NCI-H1105 treated with DMSO at 0.1 percent for 48 hours (cell line): ENCODE measurements around the gene PCDHGC3.

ENCODE experiments used
- DNase-seq: peaks from one replicate; lab custom pipeline; 2025; lab: John Stamatoyannopoulos, UW

PCDHGC3 gene

GRCh38 chr5:141485321-141486055 lies 9.7 kb downstream of the PCDHGC3 start:
- no peak for DNase-seq

DNA sequence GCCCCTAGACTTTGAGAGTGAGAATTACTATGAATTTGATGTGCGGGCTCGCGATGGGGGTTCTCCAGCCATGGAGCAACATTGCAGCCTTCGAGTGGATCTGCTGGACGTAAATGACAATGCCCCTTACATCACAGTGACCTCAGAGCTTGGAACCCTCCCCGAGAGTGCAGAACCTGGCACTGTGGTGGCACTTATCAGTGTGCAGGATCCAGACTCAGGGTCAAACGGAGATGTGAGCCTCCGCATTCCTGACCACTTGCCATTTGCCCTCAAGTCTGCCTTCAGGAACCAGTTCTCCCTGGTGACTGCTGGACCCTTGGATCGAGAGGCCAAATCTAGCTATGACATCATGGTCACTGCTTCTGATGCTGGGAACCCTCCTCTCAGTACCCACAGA lies 10.3 kb downstream of the PCDHGC3 start:
- DNase-seq = no peak

GRCh38 chr5:141487131-141487530 lies 11.4 kb downstream of the PCDHGC3 start:
- DNase-seq = no peak

DNA sequence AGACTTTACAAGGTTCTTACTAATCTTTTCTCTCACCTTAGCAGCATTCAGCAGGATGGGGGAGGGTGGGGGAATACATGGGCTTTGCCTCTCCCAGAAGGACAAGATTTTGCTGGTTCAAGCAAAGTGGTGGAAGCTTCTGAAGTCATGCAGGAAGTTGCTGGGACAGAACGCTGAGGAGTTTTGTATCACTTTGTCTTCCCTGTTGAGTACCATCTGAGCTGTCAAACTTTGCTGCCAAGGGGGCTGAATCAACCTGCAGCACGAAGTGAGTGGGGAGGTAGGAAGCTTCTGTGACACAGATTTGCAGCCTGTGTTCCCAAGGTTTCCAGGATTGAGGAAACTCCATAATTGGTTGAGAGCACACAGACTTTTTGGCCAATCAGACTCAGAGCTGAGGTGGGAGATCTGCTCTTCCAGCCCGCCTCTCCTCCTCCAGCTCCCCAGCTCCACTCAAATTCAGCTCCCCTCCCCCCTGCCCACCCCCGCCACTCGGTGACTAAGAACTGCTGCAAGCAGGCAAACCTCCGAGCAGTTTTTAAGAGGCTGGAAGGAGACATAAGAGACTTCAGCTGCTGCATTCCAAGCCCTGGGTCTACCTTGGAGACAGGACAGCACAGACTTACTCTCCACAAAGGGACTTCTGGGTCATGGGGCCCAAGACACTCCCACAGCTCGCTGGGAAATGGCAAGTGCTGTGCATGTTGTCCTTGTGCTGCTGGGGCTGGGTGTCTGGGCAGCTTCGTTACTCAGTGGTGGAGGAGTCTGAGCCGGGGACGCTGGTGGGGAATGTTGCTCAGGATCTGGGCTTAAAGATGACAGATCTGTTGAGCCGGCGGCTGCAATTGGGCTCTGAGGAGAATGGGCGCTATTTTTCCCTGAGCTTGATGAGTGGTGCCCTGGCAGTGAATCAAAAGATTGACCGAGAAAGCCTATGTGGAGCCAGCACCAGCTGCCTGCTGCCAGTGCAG lies 13.1 kb downstream of the PCDHGC3 start, which contains the start of gene PCDHGC5:
PCDHGC5 (plus strand) TSS at position 491 of the 971 bp plus-strand sequence; CDS start at position 651, 160 bp downstream.
- no peak for DNase-seq

- DNase-seq = no peak
Measured at GRCh38 chr5:141489841-141490240, 14.1 kb downstream of the PCDHGC3 start.

DNA sequence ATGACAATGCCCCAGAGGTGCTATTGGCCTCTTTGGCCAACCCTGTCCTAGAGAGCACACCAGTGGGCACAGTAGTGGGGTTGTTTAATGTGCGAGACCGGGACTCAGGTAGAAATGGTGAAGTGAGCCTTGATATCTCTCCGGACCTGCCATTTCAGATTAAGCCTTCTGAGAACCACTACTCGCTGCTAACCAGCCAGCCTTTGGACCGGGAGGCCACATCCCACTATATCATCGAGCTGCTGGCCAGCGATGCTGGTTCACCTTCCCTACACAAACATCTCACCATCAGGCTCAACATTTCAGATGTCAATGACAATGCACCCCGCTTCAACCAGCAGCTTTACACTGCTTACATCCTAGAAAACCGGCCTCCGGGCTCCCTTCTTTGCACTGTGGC lies 14.5 kb downstream of the PCDHGC3 start:
- no peak for DNase-seq

DNA sequence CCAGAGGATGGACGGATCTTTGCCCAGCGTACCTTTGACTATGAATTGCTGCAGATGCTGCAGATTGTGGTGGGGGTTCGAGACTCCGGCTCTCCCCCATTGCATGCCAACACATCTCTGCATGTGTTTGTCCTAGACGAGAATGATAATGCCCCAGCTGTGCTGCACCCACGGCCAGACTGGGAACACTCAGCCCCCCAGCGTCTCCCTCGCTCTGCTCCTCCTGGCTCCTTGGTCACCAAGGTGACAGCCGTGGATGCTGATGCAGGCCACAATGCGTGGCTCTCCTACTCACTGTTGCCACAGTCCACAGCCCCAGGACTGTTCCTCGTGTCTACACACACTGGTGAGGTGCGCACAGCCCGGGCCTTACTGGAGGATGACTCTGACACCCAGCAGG lies 15.0 kb downstream of the PCDHGC3 start:
- no peak for DNase-seq

GRCh38 chr5:141491323-141492167 lies 15.8 kb downstream of the PCDHGC3 start:
- no peak for DNase-seq

DNA sequence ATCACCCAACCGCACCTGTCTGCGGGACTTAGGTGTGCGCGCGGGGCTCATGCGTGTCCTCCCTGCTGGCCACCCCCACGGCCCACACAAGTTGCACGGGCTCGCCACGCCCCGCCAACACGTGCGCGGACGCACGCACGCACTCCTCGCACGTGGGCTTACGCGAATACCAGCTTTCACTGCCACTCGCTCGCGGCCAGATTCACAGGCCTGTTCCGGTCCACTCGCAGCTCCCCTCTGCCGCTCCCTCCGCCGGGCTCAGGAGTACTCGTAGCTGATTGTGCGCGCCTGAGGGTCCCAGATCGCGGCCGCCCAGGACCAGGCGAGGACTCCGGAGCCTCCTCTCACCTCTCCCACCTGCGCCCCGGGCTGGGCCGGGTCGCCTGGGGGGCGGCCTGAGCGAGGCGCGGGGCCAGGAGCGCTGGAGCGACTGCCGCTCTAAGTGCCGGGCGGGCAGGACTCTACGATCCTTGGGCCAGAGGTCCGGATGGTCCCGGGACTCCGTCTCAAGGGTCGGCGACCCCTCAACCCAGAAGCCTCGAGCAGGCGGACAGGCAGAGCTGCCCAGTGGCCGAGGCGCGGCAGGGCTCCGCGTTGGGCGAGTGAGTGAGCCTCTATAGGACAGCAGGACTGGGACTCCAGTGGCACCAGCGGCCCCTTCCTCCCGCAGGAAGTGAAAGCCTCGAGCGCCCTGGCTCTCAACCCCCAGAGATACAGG lies 16.6 kb downstream of the PCDHGC3 start:
- DNase-seq = no peak

DNA sequence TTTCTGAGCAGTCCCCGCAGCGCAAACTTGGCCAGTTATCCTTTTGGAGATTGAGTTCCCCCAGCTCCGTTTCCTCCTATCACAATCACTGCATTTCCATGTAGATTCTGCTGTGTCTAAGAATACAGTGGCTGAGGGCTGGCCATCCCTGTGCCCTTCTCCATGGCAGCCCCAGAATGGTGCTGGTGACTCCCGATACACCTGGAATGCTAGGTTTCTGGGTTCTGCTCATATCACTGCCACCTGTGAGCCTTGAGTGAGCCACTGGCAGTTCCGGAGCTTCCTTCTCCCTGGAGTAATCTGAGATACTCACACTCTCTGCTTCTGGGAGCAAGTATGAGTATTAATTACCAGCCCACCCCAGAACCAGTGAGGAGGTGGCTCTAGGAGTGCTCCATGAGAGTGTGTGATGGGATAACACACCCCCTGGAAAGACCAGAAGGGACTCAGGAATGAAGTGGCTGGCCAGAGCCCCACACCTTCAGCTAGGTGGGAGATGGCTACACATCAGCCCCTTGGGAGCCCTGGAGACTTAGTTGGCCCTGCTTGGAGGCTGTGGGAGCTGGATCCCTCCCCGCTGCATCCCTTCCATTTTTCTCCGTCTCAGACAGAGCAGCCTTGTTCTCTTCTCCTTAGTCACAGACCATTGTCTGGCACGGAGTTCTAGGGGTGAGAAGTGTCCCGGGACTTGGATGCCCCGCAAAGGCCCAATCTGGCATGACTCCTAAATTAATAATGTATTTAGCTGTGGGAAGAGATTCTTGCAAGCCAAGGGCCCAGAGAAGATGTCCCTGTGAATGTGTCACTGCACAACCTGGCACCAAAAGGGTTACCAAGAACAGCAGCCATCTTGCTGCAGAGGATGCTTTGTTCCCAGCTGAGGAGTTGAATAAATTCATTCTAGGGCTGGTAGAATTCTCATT lies 18.0 kb downstream of the PCDHGC3 start:
- DNase-seq = no peak

DNA sequence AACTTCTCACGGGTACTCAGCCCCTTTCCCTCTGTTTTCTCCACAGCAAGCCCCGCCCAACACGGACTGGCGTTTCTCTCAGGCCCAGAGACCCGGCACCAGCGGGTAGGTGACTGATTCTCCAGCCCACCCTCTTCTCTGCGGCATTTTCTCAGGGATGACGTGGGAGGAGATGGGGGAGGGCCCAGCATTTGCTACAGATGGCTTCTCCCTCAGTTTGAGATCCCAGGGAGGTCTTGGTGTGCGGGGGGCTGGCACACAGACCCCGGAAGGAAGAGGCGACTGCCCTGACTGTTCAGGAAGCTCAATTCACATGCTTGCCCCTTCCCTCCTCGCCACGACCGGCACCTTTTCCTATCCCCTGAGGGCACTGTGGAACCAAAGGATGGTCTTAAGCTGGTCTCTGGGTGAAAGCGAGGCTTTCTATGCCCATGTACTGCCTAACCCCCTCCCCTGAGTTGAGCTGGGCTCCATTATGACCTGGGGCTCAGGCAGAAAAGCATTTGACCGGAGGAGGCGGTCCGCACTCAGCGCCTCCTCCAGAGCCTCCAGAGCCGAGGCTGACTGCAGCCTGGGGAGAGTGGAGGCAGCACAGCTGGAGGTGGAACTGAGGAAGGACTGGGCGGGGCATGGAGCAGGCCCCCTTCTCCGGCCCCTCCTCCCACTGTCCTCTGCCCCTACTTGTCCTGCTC lies 19.1 kb downstream of the PCDHGC3 start:
- no peak for DNase-seq

- DNase-seq = no peak
Measured at GRCh38 chr5:141495453-141495811, 19.7 kb downstream of the PCDHGC3 start.

GRCh38 chr5:141496038-141496437 lies 20.3 kb downstream of the PCDHGC3 start:
- DNase-seq = no peak

- no peak for DNase-seq
Measured at GRCh38 chr5:141501761-141502160, 26.0 kb downstream of the PCDHGC3 start.

DNA sequence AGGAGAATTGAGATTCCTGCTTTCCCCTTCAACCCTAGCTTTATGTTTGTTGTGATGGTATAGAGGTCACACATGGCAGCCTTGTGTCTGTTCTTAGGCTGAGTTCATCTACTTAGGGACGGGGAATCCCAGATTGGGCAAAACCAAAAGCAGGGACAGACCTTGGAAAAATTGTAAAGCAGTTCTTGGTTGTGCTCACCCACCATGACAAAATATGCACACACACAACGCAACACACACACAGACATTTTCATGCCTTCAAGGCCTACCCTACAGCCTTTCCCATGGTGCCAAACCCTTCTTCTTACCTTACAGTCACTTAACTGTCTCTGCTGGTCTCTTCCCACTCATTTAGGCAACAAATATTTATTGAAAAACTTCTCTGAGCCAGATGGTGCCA lies 27.9 kb downstream of the PCDHGC3 start:
- no peak for DNase-seq

GRCh38 chr5:141504216-141504615 lies 28.4 kb downstream of the PCDHGC3 start:
- no peak for DNase-seq

DNA sequence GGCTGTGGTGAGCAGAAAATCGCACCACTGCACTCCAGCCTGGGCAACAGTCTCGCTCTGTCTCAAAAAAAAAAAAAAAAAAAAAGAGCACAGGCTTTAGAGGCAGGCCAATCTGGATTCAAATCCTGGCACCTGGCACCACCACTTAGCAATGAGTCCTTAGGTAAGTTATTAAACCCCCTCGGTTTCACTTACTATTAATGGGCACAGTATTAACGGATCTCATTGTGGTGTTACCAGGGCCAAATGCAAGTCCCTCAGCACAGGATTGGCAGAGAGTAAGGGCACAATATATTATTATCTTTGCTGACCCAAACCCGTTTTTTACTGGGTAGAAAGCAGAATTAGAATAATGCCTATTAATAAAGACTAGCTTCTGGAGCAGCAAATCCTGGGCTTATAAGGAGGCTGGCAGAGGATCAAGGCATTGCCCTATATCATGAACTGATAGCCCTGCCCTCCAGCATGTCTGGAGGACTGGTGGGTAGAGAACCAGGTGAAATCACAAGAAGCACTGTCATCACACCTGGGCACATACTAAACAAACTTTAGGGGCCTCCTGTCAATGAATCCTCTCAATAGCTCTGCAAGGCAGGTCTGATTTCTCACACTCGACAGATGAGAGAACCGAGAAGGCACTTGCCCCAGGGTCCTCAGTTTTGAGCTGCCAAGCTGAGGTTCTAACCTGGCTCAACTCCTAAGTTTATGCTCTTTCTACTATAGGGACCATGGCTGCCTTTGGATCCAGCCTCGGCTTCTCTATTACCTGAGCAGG lies 30.8 kb downstream of the PCDHGC3 start:
- no peak for DNase-seq

- no peak for DNase-seq
Measured at GRCh38 chr5:141507387-141508091, 31.8 kb downstream of the PCDHGC3 start.
